ENCODE measurements around the gene SND1.
"Not testable (repeated sequence)": the region's sequence is repeated elsewhere in the genome, so short reads cannot be mapped to it uniquely, and the experiment has no call there.

- TF ChIP-seq CTCF, POLR2A (IDR thresholded peaks at IDR 0.05): not testable (repeated sequence)
Measured at GRCh38 chr7:127963850-127964249, 311.9 kb downstream of the SND1 start.
